Lower leg skin (tissue), 3 donors: ENCODE measurements around the gene KRTAP5-8.

Experiments
- CTCF ChIP-seq, 3 donors: fragments of 450-650 bp; IDR thresholded peaks; one replicate each; pipeline ENCODE4 v1.5.1; 2016; ENCODE audit warnings: antibody characterized with exemption in 3 of 3, mild to moderate bottlenecking in 3 of 3, moderate library complexity in 2 of 3
- POLR2A ChIP-seq, 2 donors: fragments of 450-650 bp; IDR thresholded peaks; one replicate each; pipeline ENCODE4 v1.6.1; 2016 to 2017; ENCODE audit warnings: antibody characterized with exemption in 2 of 2, mild to moderate bottlenecking in 1 of 2, moderate library complexity in 1 of 2

DNA sequence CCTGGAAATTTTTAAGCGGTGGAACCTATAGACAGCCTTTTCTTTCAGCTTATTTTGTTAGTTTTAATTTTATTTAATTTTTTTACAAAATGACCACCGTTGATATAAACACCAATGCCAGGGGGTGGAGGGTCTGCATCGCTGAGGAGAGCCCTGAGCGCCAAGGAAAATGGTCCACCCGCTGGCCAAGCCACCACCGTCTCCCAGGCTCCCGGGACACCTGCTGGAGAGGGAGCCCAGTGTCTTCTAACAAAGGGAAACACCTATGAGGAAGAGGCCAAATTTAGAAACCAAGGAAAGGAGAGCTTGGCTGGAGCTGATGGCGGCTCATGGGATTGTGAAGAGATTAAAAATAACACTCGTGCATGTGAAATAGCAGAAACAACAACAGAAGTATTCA, 288 bp upstream of the KRTAP5-8 start:
- no peak for TF ChIP-seq POLR2A (IDR thresholded peaks at IDR 0.05)
- no peak for TF ChIP-seq CTCF (IDR thresholded peaks at IDR 0.05)
